Measurements from ENCODE around the gene INPP5F. TPM values are rescaled to one million over a fixed set of nuclear protein-coding genes. Genes with fewer than 3 reads are reported as not detected.
A peak's percentile ranks its signal among the peaks of the same experiment; 100 is the strongest.
"Not testable (repeated sequence)": the region's sequence is repeated elsewhere in the genome, so short reads cannot be mapped to it uniquely, and the experiment has no call there.

INPP5F gene
- total RNA-seq, 3 donors from 2014 or later = 18.1 to 23.6 (median 21.1) TPM

GRCh38 chr10:119784340-119785067 is 58.7 kb downstream of the INPP5F start:
- peaks cover 11% of the 10 kb centered on the region for H3K36me3 Mint-ChIP-seq (ENCODE audit: insufficient read depth)
- H3K27me3 Mint-ChIP-seq (ENCODE audit: low read depth) = no peaks in the 10 kb centered on the region
- DNase-seq (no peak), ATAC-seq (peak; percentile 61 to 67)
- H3K4me1 Mint-ChIP-seq (ENCODE audit: low read depth) = peaks cover 27% of the 10 kb centered on the region
- no peaks in the 10 kb centered on the region for H3K9me3 Mint-ChIP-seq
- H3K4me3 Mint-ChIP-seq = no peak overlapping the region

GRCh38 chr10:119786117-119786769 is 60.4 kb downstream of the INPP5F start:
- no peak for DNase-seq
- Mint-ChIP-seq H3K9me3 (no peaks in the 10 kb centered on the region), H3K27me3 (ENCODE audit: low read depth) (no peaks in the 10 kb centered on the region), H3K36me3 (ENCODE audit: insufficient read depth) (peaks cover 11% of the 10 kb centered on the region), H3K4me3 (no peak overlapping the region), H3K4me1 (ENCODE audit: low read depth) (peaks cover 28% of the 10 kb centered on the region)
- no peak for ATAC-seq

- not testable (repeated sequence) for H3K9me3 Mint-ChIP-seq; DNase-seq; H3K4me3 Mint-ChIP-seq; ATAC-seq; H3K27me3 Mint-ChIP-seq (ENCODE audit: low read depth); H3K4me1 Mint-ChIP-seq (ENCODE audit: low read depth)
- peaks cover 27% of the 10 kb centered on the region for H3K36me3 Mint-ChIP-seq (ENCODE audit: insufficient read depth)
These were observed 69.3 kb downstream of the INPP5F start for GRCh38 chr10:119795101-119795500.

- no peak overlapping the region for H3K4me3 Mint-ChIP-seq
- DNase-seq (no peak), ATAC-seq (no peak)
- no peaks in the 10 kb centered on the region for H3K27me3 Mint-ChIP-seq (ENCODE audit: low read depth)
- peaks cover 2% of the 10 kb centered on the region for H3K4me1 Mint-ChIP-seq (ENCODE audit: low read depth)
- no peaks in the 10 kb centered on the region for H3K9me3 Mint-ChIP-seq
- peaks cover 27% of the 10 kb centered on the region for H3K36me3 Mint-ChIP-seq (ENCODE audit: insufficient read depth)
These were observed 70.2 kb downstream of the INPP5F start for GRCh38 chr10:119796039-119796438.

- no peaks in the 10 kb centered on the region for H3K27me3 Mint-ChIP-seq (ENCODE audit: low read depth)
- H3K36me3 Mint-ChIP-seq (ENCODE audit: insufficient read depth) = peaks cover 28% of the 10 kb centered on the region
- peaks cover 3% of the 10 kb centered on the region for H3K4me1 Mint-ChIP-seq (ENCODE audit: low read depth)
- ATAC-seq (no peak), DNase-seq (no peak)
- no peak overlapping the region for H3K4me3 Mint-ChIP-seq
- no peaks in the 10 kb centered on the region for H3K9me3 Mint-ChIP-seq
These were observed 75.3 kb downstream of the INPP5F start for GRCh38 chr10:119801176-119801575.

- DNase-seq (no peak), ATAC-seq (peak; percentile 58 to 62)
- peaks cover 3% of the 10 kb centered on the region for H3K4me1 Mint-ChIP-seq (ENCODE audit: low read depth)
- H3K9me3 Mint-ChIP-seq = no peaks in the 10 kb centered on the region
- peaks cover 21% of the 10 kb centered on the region for H3K36me3 Mint-ChIP-seq (ENCODE audit: insufficient read depth)
- H3K27me3 Mint-ChIP-seq (ENCODE audit: low read depth) = no peaks in the 10 kb centered on the region
- H3K4me3 Mint-ChIP-seq = no peak overlapping the region
These were observed 76.2 kb downstream of the INPP5F start for GRCh38 chr10:119801998-119802538.

GRCh38 chr10:119803264-119803663 is 77.4 kb downstream of the INPP5F start:
- ATAC-seq (no peak), DNase-seq (no peak)
- H3K4me1 Mint-ChIP-seq (ENCODE audit: low read depth) = peaks cover 3% of the 10 kb centered on the region
- no peak overlapping the region for H3K4me3 Mint-ChIP-seq
- no peaks in the 10 kb centered on the region for H3K27me3 Mint-ChIP-seq (ENCODE audit: low read depth)
- H3K36me3 Mint-ChIP-seq (ENCODE audit: insufficient read depth) = peaks cover 18% of the 10 kb centered on the region
- no peaks in the 10 kb centered on the region for H3K9me3 Mint-ChIP-seq

GRCh38 chr10:119805702-119806230 is 79.9 kb downstream of the INPP5F start:
- H3K9me3 Mint-ChIP-seq = no peaks in the 10 kb centered on the region
- DNase-seq (no peak), ATAC-seq (no peak)
- H3K4me3 Mint-ChIP-seq = no peak overlapping the region
- H3K36me3 Mint-ChIP-seq (ENCODE audit: insufficient read depth) = peaks cover 14% of the 10 kb centered on the region
- H3K27me3 Mint-ChIP-seq (ENCODE audit: low read depth) = no peaks in the 10 kb centered on the region
- H3K4me1 Mint-ChIP-seq (ENCODE audit: low read depth) = peaks cover 3% of the 10 kb centered on the region

GRCh38 chr10:119806334-119807130 is 80.7 kb downstream of the INPP5F start:
- H3K4me1 Mint-ChIP-seq (ENCODE audit: low read depth) = peaks cover 2% of the 10 kb centered on the region
- no peaks in the 10 kb centered on the region for H3K27me3 Mint-ChIP-seq (ENCODE audit: low read depth)
- DNase-seq (no peak), ATAC-seq (no peak)
- no peak overlapping the region for H3K4me3 Mint-ChIP-seq
- peaks cover 14% of the 10 kb centered on the region for H3K36me3 Mint-ChIP-seq (ENCODE audit: insufficient read depth)
- no peaks in the 10 kb centered on the region for H3K9me3 Mint-ChIP-seq

GRCh38 chr10:119807960-119808697 is 82.3 kb downstream of the INPP5F start:
- Mint-ChIP-seq H3K27me3 (ENCODE audit: low read depth) (no peaks in the 10 kb centered on the region), H3K9me3 (no peaks in the 10 kb centered on the region), H3K36me3 (ENCODE audit: insufficient read depth) (peaks cover 12% of the 10 kb centered on the region), H3K4me1 (ENCODE audit: low read depth) (no peaks in the 10 kb centered on the region), H3K4me3 (no peak overlapping the region)
- ATAC-seq (peak; percentile 14 to 43), DNase-seq (no peak)

GRCh38 chr10:119811122-119811521 is 85.3 kb downstream of the INPP5F start:
- ATAC-seq = no peak
- no peaks in the 10 kb centered on the region for H3K4me1 Mint-ChIP-seq (ENCODE audit: low read depth)

GRCh38 chr10:119812684-119813083 is 86.8 kb downstream of the INPP5F start:
- H3K9me3 Mint-ChIP-seq = no peaks in the 10 kb centered on the region
- ATAC-seq = no peak
- H3K27me3 Mint-ChIP-seq (ENCODE audit: low read depth) = no peaks in the 10 kb centered on the region
- H3K4me1 Mint-ChIP-seq (ENCODE audit: low read depth) = no peaks in the 10 kb centered on the region
- H3K4me3 Mint-ChIP-seq = no peak overlapping the region
- DNase-seq = no peak
- peaks cover 16% of the 10 kb centered on the region for H3K36me3 Mint-ChIP-seq (ENCODE audit: insufficient read depth)

More at GRCh38 chr10:119811122-119811521, 85.3 kb downstream of the INPP5F start:
- DNase-seq = no peak
- Mint-ChIP-seq H3K36me3 (ENCODE audit: insufficient read depth) (peaks cover 12% of the 10 kb centered on the region), H3K9me3 (no peaks in the 10 kb centered on the region), H3K4me3 (no peak overlapping the region), H3K27me3 (ENCODE audit: low read depth) (no peaks in the 10 kb centered on the region)

GRCh38 chr10:119815671-119816070 is 89.8 kb downstream of the INPP5F start:
- ATAC-seq = no peak
- Mint-ChIP-seq H3K4me3 (no peak overlapping the region), H3K36me3 (ENCODE audit: insufficient read depth) (peaks cover 22% of the 10 kb centered on the region), H3K27me3 (ENCODE audit: low read depth) (no peaks in the 10 kb centered on the region), H3K4me1 (ENCODE audit: low read depth) (no peaks in the 10 kb centered on the region), H3K9me3 (no peaks in the 10 kb centered on the region)
- no peak for DNase-seq

Data from activated T-cell treated with anti-CD3 and anti-CD28 coated beads, Interleukin-2, amount 50 U/mL, for 4 hours (primary cell).